Memory B cell (primary cell): ENCODE data around the gene FGF2.
"Not testable (repeated sequence)": the region's sequence is repeated elsewhere in the genome, so short reads cannot be mapped to it uniquely, and the experiment has no call there.

ENCODE experiments used
- ATAC-seq: fragments of 150-1000 bp; cut with Tn5 transposase; 2 replicates; pipeline ENCODE4 v1.10.0; 2021; ENCODE audit warnings: low read depth, mild to moderate bottlenecking, moderate library complexity
- DNase-seq, 2 donors: peaks; one replicate each; pipeline ENCODE4 v3.0.0; 2022; ENCODE audit warnings: low spot score in 2 of 2
- H3K27ac Mint-ChIP-seq: one replicate; pipeline ENCODE4 v1.8.0; 2022; ENCODE audit warnings: mild to moderate bottlenecking, moderate library complexity, mixed read lengths
- H3K27me3 Mint-ChIP-seq: one replicate; pipeline ENCODE4 v1.8.0; 2022; ENCODE audit warnings: mixed read lengths
- H3K36me3 Mint-ChIP-seq: one replicate; pipeline ENCODE4 v1.8.0; 2022; ENCODE audit warnings: mild to moderate bottlenecking, mixed read lengths
- H3K4me1 Mint-ChIP-seq: one replicate; pipeline ENCODE4 v1.8.0; 2022; ENCODE audit warnings: mixed read lengths
- H3K4me3 Mint-ChIP-seq: one replicate; pipeline ENCODE4 v1.8.0; 2022; ENCODE audit warnings: mild to moderate bottlenecking, moderate library complexity, mixed read lengths
- H3K9me3 Mint-ChIP-seq: one replicate; pipeline ENCODE4 v1.8.0; 2022; ENCODE audit warnings: mixed read lengths

FGF2 gene

DNA sequence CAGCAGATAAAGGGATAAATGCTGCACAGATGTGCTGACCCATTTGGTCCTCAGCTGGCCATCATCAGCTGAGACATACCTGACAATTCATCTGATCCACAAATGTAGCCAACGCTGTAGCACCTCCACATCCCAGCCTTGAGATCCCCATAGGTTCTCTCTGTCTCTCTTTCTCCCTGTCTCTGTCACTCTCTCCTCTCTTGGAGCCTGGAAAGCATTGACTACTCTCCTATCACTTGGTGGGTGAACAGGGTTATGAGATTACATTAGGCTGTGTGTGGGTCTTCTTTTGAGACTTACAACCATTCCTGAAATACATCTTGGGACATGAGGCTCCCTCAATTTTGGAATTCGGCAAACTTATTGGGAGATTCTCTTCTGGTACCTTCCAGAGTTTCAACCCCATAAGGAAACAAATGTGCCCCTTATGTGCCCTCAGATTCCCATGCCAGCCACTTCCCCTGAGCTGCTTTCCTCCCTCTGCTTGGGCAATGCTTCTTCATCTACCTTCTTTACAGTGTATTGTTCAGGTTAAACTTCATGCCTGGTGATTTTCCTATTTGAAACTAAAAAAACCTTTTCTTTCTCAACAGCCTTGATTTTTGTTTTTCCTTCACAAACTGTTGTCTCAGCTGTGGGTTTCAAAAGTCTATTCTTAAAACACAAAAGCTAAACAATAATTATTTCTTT lies 29.1 kb upstream of the FGF2 start:
- no peak overlapping the region for H3K4me3 Mint-ChIP-seq
- H3K36me3 Mint-ChIP-seq, result no peaks in the 10 kb centered on the region
- H3K4me1 Mint-ChIP-seq, result no peaks in the 10 kb centered on the region
- ATAC-seq (no peak), DNase-seq (no peak)
- H3K9me3 Mint-ChIP-seq, result no peaks in the 10 kb centered on the region
- no peak overlapping the region for H3K27ac Mint-ChIP-seq
- peaks cover 5% of the 10 kb centered on the region for H3K27me3 Mint-ChIP-seq

GRCh38 chr4:122798101-122798500 lies 28.5 kb upstream of the FGF2 start:
- H3K27ac Mint-ChIP-seq, result no peak overlapping the region
- DNase-seq, result no peak
- H3K9me3 Mint-ChIP-seq, result no peaks in the 10 kb centered on the region
- no peak for ATAC-seq
- no peak overlapping the region for H3K4me3 Mint-ChIP-seq
- H3K36me3 Mint-ChIP-seq, result no peaks in the 10 kb centered on the region
- peaks cover 5% of the 10 kb centered on the region for H3K27me3 Mint-ChIP-seq
- H3K4me1 Mint-ChIP-seq, result no peaks in the 10 kb centered on the region

DNA sequence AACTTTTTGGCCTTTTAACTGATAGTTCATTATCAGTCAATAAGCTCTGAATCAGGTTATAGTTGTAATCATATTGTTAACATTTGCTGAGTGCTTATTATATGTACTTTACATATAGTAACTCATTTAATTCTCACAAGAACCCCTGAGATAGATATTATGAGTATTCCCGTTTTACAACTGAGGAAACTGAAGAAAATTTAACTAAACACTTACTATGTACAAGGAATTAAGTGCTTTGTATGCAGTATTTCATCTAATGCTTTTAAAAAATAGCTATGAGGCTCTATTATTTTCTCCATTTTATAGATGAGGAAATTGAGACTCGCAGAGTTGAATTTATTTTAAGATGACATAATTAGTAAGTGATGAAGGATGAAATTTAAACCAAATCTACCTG lies 27.7 kb upstream of the FGF2 start:
- no peaks in the 10 kb centered on the region for H3K9me3 Mint-ChIP-seq
- ATAC-seq (no peak), DNase-seq (no peak)
- H3K36me3 Mint-ChIP-seq, result no peaks in the 10 kb centered on the region
- H3K4me3 Mint-ChIP-seq, result no peak overlapping the region
- H3K4me1 Mint-ChIP-seq, result no peaks in the 10 kb centered on the region
- H3K27ac Mint-ChIP-seq, result no peak overlapping the region
- H3K27me3 Mint-ChIP-seq, result peaks cover 5% of the 10 kb centered on the region

GRCh38 chr4:122803788-122804208 lies 22.8 kb upstream of the FGF2 start:
- no peaks in the 10 kb centered on the region for H3K36me3 Mint-ChIP-seq
- H3K27me3 Mint-ChIP-seq, result no peaks in the 10 kb centered on the region
- DNase-seq, result no peak
- H3K4me1 Mint-ChIP-seq, result no peaks in the 10 kb centered on the region
- H3K27ac Mint-ChIP-seq, result no peak overlapping the region
- no peak overlapping the region for H3K4me3 Mint-ChIP-seq
- no peak for ATAC-seq
- no peaks in the 10 kb centered on the region for H3K9me3 Mint-ChIP-seq

DNA sequence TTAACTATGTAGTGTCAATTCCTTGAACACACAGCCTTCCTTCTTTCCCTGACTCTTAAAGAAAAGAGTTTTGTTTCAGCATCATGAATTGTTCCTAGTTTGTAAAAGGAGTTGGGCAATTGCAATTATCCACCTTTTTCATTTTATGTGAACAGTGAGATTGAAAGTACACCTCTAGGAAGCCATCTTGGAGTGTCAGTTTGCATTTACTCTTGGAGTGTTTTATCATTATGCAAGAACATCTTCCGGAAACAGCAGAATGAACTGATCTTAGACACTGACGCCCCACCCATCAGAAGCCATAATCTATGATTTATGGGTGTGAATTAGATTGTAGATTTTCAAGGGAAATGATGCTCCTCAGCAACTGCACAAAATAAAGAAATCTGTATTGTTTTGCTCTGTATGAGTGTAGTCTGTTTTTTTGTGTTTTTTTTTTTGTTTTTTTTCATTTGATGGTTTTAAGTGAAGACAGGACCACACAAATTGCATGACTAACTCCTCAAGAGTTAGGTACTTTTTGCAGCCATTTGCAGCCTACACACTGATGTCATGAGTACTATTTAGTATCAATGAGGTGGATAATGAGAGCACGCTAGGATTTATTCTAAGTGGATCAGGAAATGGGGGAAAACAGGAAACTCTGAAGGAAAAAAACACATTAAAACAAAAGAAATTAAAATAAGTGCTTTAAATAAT lies 19.5 kb upstream of the FGF2 start:
- Mint-ChIP-seq H3K36me3 (no peaks in the 10 kb centered on the region), H3K9me3 (peaks cover 1% of the 10 kb centered on the region), H3K4me1 (no peaks in the 10 kb centered on the region), H3K27me3 (no peaks in the 10 kb centered on the region), H3K4me3 (no peak overlapping the region), H3K27ac (no peak overlapping the region)
- no peak for ATAC-seq
- no peak for DNase-seq

DNA sequence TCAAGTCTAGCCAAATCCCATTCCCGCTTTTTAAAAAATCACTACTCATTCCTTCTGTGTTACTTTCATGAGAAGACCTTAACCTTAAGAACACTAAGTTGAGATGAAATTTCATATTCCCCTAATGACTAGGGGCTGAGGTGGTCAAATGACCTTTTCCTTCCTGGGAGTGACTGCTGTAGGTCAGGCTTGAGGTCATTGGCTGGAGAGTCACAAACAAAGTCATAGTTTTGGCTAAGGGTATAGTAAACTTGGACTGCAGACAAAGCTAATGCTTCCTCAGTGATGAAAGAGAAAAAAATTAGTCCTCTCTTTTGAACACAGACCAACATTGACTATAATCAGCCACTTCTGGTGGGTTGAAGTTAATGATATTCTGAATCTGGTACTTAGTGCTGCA lies 16.0 kb upstream of the FGF2 start:
- ATAC-seq (no peak), DNase-seq (no peak)
- Mint-ChIP-seq H3K9me3 (peaks cover 1% of the 10 kb centered on the region), H3K4me3 (no peak overlapping the region), H3K27ac (no peak overlapping the region), H3K36me3 (no peaks in the 10 kb centered on the region), H3K27me3 (no peaks in the 10 kb centered on the region), H3K4me1 (no peaks in the 10 kb centered on the region)

DNA sequence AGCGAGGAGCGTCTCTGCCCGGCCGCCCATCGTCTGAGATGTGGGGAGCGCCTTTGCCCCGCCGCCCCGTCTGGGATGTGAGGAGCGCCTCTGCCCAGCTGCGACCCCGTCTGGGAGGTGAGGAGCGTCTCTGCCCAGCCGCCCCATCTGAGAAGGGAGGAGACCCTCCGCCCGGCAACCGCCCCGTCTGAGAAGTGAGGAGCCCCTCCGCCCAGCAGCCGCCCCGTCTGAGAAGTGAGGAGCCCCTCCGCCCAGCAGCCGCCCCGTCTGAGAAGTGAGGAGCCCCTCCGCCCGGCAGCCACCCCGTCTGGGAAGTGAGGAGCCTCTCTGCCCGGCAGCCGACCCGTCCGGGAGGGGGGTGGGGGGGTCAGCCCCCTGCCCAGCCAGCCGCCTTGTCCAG lies 14.8 kb upstream of the FGF2 start:
- not testable (repeated sequence) for H3K27ac Mint-ChIP-seq, H3K27me3 Mint-ChIP-seq, H3K36me3 Mint-ChIP-seq, H3K9me3 Mint-ChIP-seq, DNase-seq, H3K4me1 Mint-ChIP-seq, ATAC-seq, H3K4me3 Mint-ChIP-seq

DNA sequence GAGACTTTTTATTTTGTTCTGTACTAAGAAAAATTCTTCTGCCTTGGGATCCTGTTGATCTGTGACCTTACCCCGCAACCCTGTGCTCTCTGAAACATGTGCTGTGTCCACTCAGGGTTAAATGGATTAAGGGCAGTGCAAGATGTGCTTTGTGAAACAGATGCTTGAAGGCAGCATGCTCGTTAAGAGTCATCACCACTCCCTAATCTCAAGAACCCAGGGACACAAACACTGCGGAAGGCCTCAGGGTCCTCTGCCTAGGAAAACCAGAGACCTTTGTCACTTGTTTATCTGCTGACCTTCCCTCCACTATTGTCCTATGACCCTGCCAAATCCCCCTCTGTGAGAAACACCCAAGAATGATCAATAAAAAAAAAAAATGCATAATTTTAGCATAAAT lies 13.8 kb upstream of the FGF2 start:
- not testable (repeated sequence) for H3K9me3 Mint-ChIP-seq, H3K4me1 Mint-ChIP-seq, ATAC-seq, H3K36me3 Mint-ChIP-seq, H3K4me3 Mint-ChIP-seq, H3K27me3 Mint-ChIP-seq, DNase-seq, H3K27ac Mint-ChIP-seq

GRCh38 chr4:122814426-122814825 lies 12.2 kb upstream of the FGF2 start:
- Mint-ChIP-seq H3K4me3 (no peak overlapping the region), H3K9me3 (peaks cover 1% of the 10 kb centered on the region), H3K27ac (no peak overlapping the region), H3K27me3 (no peaks in the 10 kb centered on the region), H3K4me1 (no peaks in the 10 kb centered on the region), H3K36me3 (no peaks in the 10 kb centered on the region)
- DNase-seq (no peak), ATAC-seq (no peak)

GRCh38 chr4:122815248-122815647 lies 11.4 kb upstream of the FGF2 start:
- Mint-ChIP-seq H3K27ac (no peak overlapping the region), H3K27me3 (no peaks in the 10 kb centered on the region), H3K36me3 (no peaks in the 10 kb centered on the region), H3K4me1 (no peaks in the 10 kb centered on the region), H3K9me3 (peaks cover 1% of the 10 kb centered on the region), H3K4me3 (no peak overlapping the region)
- ATAC-seq, result no peak
- no peak for DNase-seq

- DNase-seq, result no peak
- no peak for ATAC-seq
- no peaks in the 10 kb centered on the region for H3K9me3 Mint-ChIP-seq
- H3K27ac Mint-ChIP-seq, result no peak overlapping the region
- no peak overlapping the region for H3K4me3 Mint-ChIP-seq
- H3K36me3 Mint-ChIP-seq, result no peaks in the 10 kb centered on the region
- H3K27me3 Mint-ChIP-seq, result no peaks in the 10 kb centered on the region
- no peaks in the 10 kb centered on the region for H3K4me1 Mint-ChIP-seq
Observed at GRCh38 chr4:122816476-122816875, 10.2 kb upstream of the FGF2 start.

DNA sequence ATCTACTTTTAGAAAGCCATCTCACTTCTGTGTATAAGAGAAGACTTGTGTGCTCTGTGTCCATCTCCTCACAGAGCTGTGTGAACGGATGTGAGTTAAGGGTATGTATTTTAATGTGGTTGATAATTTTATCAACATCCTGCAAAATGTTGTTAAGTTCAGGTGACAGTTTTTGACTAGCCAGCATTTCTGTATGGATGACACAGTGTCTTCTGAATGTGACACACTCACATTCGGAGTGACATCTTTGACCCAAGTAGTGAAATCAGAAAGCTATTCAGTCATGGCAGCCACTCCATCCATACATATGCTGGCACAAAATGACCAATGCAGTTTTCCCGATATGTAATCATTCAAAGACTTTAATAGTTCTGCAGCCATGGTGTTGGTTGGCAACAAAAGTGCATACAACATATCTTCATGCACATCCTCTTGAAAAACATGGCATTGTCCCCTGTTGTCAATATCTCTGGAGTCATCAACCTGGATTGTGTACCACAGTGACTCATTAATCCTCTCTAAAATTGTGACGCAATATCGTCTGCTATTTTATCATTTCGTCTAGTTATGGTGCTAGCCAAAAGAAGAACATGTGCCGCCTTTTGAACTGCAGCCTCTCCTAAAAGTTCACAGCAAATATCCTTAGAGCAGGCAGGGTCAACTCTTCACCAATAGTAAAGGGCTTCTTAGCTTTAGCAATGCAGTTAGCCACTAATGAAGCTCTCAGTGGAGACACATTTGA lies 6.8 kb upstream of the FGF2 start:
- no peak overlapping the region for H3K27ac Mint-ChIP-seq
- peaks cover 4% of the 10 kb centered on the region for H3K27me3 Mint-ChIP-seq
- H3K9me3 Mint-ChIP-seq, result no peaks in the 10 kb centered on the region
- H3K4me1 Mint-ChIP-seq, result peaks cover 3% of the 10 kb centered on the region
- no peak for DNase-seq
- no peak for ATAC-seq
- H3K4me3 Mint-ChIP-seq, result no peak overlapping the region
- H3K36me3 Mint-ChIP-seq, result no peaks in the 10 kb centered on the region

- no peak overlapping the region for H3K27ac Mint-ChIP-seq
- DNase-seq, result no peak
- H3K9me3 Mint-ChIP-seq, result peaks cover 2% of the 10 kb centered on the region
- ATAC-seq, result no peak
- H3K4me3 Mint-ChIP-seq, result no peak overlapping the region
- H3K27me3 Mint-ChIP-seq, result peaks cover 10% of the 10 kb centered on the region
- no peaks in the 10 kb centered on the region for H3K36me3 Mint-ChIP-seq
- H3K4me1 Mint-ChIP-seq, result peaks cover 3% of the 10 kb centered on the region
Observed at GRCh38 chr4:122821092-122821491, 5.5 kb upstream of the FGF2 start.

DNA sequence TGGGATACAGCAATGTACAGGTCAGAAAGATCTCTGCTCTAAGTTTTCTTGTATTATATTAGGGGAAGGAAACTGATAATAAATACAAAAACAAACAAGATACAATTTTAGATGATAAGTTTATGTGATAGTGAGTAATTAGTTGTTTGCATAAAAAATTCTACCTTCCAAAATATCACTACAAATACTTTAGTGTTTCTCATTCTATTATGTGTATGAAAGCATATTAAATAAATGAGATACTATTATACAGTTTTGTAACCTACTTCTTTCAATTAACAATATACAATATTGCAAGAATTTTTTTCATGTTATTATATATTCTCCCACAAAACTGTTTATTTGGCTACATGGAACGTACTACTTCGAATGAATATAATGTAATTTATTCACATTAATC lies 4.2 kb upstream of the FGF2 start:
- no peak overlapping the region for H3K4me3 Mint-ChIP-seq
- peaks cover 12% of the 10 kb centered on the region for H3K27me3 Mint-ChIP-seq
- DNase-seq (no peak), ATAC-seq (no peak)
- peaks cover 2% of the 10 kb centered on the region for H3K9me3 Mint-ChIP-seq
- H3K27ac Mint-ChIP-seq, result no peak overlapping the region
- no peaks in the 10 kb centered on the region for H3K36me3 Mint-ChIP-seq
- peaks cover 6% of the 10 kb centered on the region for H3K4me1 Mint-ChIP-seq
